Renal cortex interstitium (tissue), 11 donors: ENCODE results near the gene OR7A5. TPM values are rescaled to one million over a fixed set of nuclear protein-coding genes. Genes with fewer than 3 reads are reported as not detected.
"Not testable (repeated sequence)": the region's sequence is repeated elsewhere in the genome, so short reads cannot be mapped to it uniquely, and the experiment has no call there.

ENCODE experiments used
- DNase-seq, 11 donors: peaks; one replicate each; pipeline ENCODE4 v3.0.0-alpha.2; 2013; ENCODE audit warnings: low read depth in 9 of 11, low spot score in 4 of 11; ENCODE audit errors: extremely low read depth in 1 of 11
- polyA plus RNA-seq, 3 donors: library from polyadenylated mRNA; unstranded; fragments of 120-200 nt; gene quantifications; one replicate each; pipeline ENCODE4 v1.2.1, GENCODE V29; 2013; ENCODE audit not compliant: insufficient read length in 3 of 3

The OR7A5 gene
- polyA plus RNA-seq, 3 donors, result 0.03 TPM; not detected in 2

DNA sequence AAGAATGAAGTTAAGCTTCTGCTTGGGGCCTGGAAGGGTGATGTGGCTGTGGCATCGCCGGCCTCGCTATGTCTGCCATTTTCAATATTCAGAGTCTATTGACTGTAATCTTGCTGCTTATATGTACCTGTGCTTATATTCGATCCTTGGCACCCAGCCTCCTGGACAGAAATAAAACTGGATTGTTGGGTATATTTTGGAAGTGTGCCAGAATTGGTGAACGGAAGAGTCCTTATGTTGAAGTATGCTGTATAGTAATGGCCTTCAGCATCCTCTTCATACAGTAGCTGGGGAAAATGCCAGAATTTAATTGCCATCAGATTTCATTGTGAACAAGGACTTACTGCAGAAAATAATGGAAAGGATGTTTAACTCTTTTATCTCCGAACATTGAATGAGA lies 42.7 kb downstream of the OR7A5 start:
- DNase-seq, result not testable (repeated sequence)

DNA sequence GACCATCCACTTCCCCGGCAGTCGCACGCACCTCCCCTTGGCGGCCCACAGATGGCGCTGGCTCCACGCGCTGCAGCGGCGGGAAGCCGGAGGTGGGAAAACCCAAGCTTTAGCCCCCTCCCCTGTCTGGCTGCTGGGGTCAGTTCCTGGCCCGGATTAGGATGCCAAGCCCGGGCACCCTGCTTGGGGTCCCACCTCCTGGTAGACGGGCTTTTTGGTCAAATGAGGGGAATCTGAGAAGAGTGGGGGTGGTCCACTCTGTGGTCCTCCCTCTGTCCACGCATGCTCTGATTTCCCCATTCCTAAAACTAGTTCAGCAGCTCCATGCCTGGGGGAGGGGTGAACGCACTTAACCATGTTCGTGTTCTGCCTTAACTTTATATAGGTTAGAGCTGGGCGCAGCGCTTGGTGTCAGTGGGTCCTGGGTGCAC lies 48.5 kb downstream of the OR7A5 start:
- peak in 7 of 11 donors; percentile 2 to 26 (median 9) for DNase-seq

DNA sequence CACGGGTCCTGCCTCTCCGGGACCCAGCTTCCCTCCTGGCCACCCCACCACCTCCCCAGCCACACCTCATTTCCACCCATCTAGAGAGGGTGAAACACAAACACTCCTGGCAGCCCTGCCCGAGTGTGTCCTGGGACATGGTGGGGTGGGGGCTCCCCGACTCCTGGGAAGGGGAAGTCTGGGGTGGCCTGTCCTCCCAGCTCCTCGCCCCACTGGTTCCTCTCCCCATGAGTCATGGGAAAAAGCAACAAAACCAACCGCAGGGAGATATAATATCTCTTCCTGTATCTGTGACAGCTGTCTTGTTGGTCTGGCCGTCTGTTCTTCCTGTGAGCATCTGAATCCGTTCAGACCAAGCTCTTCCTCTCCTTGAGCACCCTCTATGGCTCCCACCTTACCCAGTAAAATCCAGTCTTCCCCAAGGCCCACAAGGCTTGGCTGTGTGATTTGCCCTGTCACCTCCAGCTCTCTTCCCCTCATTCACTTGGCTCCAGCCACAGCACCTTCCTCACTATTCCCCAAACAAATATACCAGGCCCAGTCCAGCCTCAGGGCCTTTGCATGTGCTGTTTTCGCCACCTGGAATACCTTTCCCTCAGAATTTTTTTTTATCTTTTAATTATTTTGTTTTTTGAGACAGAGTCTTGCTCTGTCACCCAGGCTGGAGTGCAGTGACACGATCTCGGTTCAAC lies 49.7 kb downstream of the OR7A5 start:
- DNase-seq, result not testable (repeated sequence)

DNA sequence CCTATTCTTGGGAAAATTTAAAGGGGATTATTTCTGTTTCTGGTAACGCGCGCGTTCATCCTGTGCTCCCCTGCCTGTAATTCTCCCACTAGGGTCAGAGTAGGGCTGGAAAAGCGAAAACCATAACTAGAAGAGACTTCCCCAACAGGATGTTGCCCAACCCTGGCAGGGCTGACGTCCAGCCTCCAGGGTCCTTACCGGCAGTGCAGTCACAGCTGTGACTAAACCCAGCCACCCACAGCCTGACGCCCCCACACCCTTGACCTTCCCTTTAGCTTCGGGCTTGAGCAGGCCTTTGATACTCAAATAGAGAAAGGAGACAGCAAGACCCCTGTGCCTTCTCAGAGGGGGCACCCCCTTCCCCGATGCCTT lies 50.3 kb downstream of the OR7A5 start:
- DNase-seq, result not testable (repeated sequence)

DNA sequence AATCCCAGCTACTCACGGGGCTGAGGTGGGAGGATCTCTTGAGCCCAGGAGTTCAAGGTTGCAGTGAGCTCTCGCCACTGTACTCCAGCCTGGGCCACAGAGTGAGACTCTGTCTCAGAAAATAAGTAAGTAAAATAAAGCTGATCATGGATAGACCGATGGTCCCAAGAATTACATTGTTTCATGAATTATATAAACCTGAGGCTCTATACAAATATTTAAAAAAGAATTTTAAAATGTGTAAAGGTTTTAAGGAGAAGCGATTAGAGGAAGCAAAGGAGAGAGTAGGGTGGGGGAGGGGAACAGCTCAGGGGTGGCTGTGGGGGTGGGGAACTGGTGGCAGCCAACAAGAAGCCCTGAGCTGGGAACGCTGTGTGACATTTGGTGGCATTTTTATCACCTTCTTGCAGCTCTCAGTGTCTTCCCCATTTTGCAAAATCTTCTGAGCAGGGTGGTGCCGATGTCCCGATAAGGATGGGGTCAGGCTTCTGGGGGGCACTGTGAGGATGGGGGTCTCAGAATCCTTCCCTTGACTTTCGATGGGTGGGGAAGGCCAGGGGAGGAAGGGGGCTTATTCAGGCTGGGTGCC lies 51.5 kb downstream of the OR7A5 start:
- DNase-seq, result not testable (repeated sequence)

DNA sequence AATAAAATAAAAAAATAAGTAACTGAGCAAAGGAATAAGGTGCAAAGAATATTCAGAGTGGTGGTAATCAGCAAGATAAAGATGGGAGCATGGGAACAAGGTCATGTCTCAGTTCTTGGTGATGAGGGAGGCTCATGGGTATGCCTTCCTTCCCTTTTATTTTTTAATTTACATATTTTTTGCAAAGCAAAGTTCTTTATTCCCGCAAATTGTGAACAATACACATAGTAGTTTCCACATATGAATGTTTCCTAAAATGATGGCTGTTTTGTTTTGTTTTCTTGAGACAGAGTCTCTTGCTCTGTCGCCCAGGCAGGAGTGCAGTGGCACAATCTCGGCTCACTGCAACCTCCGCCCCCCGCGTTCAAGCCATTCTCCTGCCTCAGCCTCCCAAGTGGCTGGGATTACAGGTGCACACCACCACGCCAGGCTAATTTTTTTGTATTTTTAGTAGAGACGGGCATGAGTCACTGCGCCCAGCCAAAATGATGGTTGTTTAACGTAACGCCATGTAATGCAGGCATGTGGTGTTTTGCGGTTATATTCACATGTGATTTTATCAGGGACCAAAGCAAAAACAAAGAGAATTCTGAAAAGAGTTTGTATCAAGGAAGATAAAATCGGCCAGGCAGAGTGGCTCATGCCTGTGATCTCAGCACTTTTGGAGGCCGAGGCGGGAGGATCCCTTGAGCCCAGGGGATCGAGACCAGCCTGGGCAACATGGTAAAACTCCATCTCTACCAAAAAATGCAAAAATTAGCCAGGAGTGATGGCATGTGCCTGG lies 52.2 kb downstream of the OR7A5 start:
- DNase-seq, result no peak

DNA sequence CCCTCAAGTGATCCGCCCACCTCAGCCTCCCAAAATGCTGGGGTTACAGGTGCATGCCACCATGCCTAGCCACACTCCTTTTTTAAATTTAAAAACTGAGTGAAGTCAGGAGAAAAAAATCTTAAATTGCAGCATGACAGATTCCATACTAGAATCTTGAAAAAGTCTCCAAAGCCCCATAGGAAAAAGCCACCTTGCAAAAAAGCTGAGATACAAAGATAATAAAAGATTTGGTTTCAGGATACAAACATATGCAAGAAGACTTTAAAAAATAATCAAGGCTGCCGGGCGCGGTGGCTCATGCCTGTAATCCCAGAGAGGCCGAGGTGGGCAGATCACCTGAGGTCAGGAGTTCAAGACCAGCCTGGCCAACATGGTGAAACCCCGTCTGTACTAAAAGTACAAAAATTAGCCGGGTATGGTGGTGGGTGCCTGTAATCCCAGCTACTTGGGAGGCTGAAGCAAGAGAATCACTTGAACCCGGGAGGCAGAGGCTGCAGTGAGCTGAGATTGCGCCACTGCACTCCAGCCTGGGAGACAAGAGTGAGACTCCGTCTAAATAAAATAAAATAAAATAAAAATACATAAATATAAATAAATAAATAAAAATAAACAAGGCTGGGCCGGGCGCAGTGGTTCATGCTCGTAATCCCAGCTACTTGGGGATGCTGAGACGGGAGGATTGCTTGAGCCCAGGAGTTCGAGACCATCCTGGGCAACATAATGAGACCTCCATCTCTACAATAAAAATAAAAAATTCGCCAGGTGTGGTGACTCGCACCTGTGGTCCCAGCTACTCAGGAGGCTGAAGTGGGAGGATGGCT lies 53.1 kb downstream of the OR7A5 start:
- DNase-seq, result not testable (repeated sequence)

DNA sequence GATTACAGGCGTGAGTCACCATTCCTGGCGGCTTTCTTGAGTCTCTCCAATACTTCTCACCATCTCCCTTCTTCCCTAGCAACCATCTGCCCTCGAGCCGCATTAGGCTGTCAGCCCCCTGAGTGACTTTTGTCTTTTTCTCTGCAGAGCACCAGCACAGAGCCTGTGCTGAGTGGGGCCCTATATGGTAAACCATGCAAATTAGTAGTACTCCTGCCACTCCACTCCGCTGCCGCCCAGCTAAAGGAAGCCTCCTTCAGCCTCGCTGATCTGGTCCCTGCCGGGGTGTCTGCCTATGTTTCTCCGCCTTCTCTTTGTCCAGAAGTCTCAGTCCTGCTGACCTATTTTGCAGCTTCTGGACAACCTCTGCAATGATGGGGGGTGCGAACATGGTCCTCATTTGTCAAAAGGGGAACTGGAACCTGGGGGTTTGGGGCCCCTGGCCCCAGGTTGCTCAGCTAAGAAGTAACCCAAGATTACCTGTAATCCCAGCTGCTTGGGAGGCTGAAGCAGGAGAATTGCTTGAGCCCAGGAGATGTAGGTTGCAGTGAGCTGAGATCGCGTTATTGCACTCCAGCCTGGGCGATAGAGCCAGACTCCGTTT lies 54.3 kb downstream of the OR7A5 start:
- not testable (repeated sequence) for DNase-seq

DNA sequence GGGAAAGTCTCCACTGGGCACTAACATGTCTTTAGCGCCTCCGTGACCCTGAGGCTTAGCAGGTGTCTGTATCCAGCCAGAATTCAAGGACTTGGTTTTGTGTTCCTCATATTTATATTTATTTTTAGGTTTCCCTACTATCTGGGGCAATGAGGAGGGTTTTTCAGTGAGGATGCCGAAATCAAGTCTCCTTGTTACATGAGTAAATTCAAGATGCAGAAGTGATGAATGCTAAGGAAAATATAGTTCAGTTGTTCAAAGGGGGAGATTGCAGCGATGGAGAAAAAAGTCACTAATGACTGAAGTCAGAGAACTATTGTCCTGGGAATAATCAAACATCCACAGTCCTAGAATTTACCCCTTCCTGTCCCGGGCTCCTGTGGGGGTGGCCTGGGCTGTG lies 55.8 kb downstream of the OR7A5 start:
- no peak for DNase-seq

DNA sequence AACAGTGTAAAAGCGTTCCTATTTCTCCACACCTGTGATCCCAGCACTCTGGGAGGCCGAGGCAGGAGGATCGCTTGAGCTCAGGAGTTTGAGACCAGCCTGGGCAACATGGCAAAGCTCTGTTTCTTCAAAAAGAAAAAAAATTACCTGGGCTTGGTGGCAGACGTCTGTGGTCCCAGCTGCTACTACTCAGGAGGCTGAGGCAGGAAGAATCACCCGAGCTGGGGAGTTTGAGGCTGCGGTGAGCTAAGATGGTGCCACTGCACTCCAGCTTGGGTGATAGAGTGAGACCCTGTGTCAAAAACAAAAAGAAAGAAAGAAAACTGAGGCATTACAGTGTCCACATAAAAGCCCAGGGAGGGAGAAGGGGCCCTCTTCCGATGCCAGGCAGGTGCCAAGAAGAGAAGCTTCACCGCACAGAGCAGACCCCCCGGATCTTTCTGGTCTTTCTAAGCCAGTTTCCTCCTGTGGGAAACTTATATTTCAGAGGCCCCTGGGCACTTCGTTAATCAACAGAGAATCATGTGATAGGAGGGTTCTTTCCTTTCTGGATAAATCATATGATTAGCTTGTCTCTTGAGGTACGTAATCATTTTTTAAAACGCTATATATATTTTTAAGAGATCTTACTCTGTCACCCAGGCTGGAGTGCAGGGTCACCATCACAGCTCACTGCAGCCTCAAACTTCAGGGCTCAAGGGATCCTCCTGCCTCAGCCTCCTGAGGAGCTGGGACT lies 56.7 kb downstream of the OR7A5 start, which contains the start of gene ADGRE2:
TSS of gene ADGRE2 (minus strand) at position 451 of the 736 bp plus-strand sequence. CDS start 1,804 bp downstream, outside the sequence.
- not testable (repeated sequence) for DNase-seq

DNA sequence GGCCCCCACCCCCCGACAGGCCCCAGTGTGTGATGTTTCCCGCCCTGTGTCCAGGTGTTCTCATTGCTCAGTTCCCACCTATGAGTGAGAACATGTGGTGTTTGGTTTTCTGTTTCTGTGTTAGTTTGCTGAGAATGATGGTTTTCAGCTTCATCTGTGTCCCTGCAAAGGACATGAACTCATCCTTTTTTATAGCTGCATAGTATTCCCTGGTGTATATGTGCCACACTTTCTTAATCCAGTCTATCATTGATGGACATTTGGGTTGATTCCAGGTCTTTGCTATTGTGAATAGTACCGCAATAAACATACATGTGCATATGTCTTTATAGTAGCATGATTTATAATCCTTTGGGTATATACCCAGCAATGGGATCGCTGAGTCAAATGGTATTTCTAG lies 57.3 kb downstream of the OR7A5 start:
- not testable (repeated sequence) for DNase-seq

Other genes starting within 250 kb of the OR7A5 start
- gene ADGRE3, start 160.3 kb downstream of the OR7A5 start, polyA plus RNA-seq, result under 1 TPM; 0.16 to 0.23 (median 0.19) TPM
- gene ZNF333, start 145.1 kb downstream of the OR7A5 start, polyA plus RNA-seq, result 10 to 100 TPM; 17.4 to 29.8 (median 18.2) TPM
- under 1 TPM; 0.42 to 0.97 (median 0.64) TPM for gene ADGRE2, start 56.6 kb downstream of the OR7A5 start, polyA plus RNA-seq
- gene OR7C1, start within 50 bp of the OR7A5 start, polyA plus RNA-seq, result under 1 TPM; 0.06 to 0.12 (median 0.10) TPM
- gene OR7A10, start 13.7 kb upstream of the OR7A5 start, polyA plus RNA-seq, result not detected
- under 1 TPM in 1 of 3 donors, not detected in 2; 0.06 TPM for gene OR7A17, start 50.9 kb upstream of the OR7A5 start, polyA plus RNA-seq
- gene OR7C2, start 106.3 kb upstream of the OR7A5 start, polyA plus RNA-seq, result not detected
- under 1 TPM; 0.36 to 0.47 (median 0.46) TPM for gene SLC1A6, start 144.7 kb upstream of the OR7A5 start, polyA plus RNA-seq
- gene CASP14, start 214.3 kb upstream of the OR7A5 start, polyA plus RNA-seq, result not detected
- under 1 TPM; 0.04 to 0.09 (median 0.06) TPM for gene OR1I1, start 247.0 kb upstream of the OR7A5 start, polyA plus RNA-seq